GM18526 (cell line): ENCODE results near the gene DLX6.

ENCODE experiments used
- POLR2A ChIP-seq: IDR thresholded peaks from 3 replicates; pipeline ENCODE4 v1.6.1; 2011; ENCODE audit not compliant: insufficient read length; ENCODE audit errors: extremely low read depth

The DLX6 gene

GRCh38 chr7:97024209-97025129 is 19.1 kb downstream of the DLX6 start, which contains the start of gene DLX5:
TSS of gene DLX5 (minus strand) at chr7:97024831. CDS start at chr7:97024623, 208 bp downstream.
- TF ChIP-seq POLR2A, result no peak

GRCh38 chr7:97025130-97025499 is 19.8 kb downstream of the DLX6 start:
- TF ChIP-seq POLR2A, result no peak

GRCh38 chr7:97025983-97026714 is 20.8 kb downstream of the DLX6 start:
- no peak for TF ChIP-seq POLR2A

GRCh38 chr7:97026715-97027426 is 21.5 kb downstream of the DLX6 start:
- no peak for TF ChIP-seq POLR2A

GRCh38 chr7:97027427-97028234 is 22.3 kb downstream of the DLX6 start:
- no peak for TF ChIP-seq POLR2A

- no peak for TF ChIP-seq POLR2A
Measured at GRCh38 chr7:97039374-97040065, 34.2 kb downstream of the DLX6 start.

- TF ChIP-seq POLR2A, result no peak
Measured at GRCh38 chr7:97043281-97043680, 37.9 kb downstream of the DLX6 start.
